ENCODE results near the gene OR56A4. TPM values are rescaled to one million over a fixed set of nuclear protein-coding genes. Genes with fewer than 3 reads are reported as not detected.

OR56A4 gene, protein sequence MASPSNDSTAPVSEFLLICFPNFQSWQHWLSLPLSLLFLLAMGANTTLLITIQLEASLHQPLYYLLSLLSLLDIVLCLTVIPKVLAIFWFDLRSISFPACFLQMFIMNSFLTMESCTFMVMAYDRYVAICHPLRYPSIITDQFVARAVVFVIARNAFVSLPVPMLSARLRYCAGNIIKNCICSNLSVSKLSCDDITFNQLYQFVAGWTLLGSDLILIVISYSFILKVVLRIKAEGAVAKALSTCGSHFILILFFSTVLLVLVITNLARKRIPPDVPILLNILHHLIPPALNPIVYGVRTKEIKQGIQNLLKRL
- 1 to 10 TPM in 1 of 4 donors, under 1 TPM in 1, not detected in 2; 0.51 to 2.3 TPM for total RNA-seq

DNA sequence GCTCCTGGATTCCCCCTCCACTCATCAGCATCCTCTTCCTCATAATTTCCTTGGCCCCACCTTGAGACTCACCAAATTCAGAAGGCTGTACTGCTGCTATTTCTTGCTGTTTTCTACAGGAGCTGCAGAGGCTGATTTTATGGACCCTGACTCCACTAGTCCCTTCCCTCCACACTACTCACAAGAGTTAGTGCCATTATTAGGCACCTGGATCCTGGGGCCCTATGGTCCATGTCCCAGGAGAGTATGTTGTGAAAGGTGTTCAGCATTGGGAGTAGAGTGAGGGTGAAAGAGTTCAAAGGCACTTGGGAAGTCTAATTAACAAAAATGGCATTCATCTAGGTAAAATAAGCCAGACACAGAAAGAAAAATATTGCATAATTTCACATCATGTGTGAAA is at the start of gene OR56A4:
Gene OR56A4, minus strand, starts transcription at position 101 of the 400 bp plus-strand sequence. CDS start 3,954 bp downstream, outside the sequence.
- Histone ChIP-seq H3K27me3 (peaks cover 7% of the 10 kb centered on the region), H3K36me3 (no peaks in the 10 kb centered on the region), H3K4me3 (no peak within 1 kb of the TSS), H3K27ac (no peak within 1 kb of the TSS), H3K4me1 (no peaks in the 10 kb centered on the region), H3K9me3 (no peaks in the 10 kb centered on the region)
- TF ChIP-seq POLR2A (IDR thresholded peaks at IDR 0.05): no peak
- no peak for DNase-seq (ENCODE audit: low spot score in 2 of 2)

DNA sequence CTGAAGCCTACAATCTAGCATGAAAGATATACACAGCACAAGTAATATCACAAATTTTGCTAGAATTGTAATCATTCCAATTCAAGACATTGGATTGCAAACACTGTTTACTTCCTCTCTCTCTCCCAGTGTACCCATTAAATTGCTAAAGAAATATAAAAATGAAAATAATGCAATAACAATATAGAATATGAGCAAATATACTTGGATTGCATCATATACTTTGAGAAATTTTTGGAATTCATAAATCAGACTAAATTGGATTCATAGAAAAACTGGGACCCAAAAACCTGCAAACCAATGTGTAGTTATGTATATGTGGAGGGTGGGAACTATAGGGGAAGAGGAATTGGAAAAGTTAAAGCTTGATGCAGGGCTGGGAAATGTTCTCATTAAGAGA is 48.8 kb upstream of the OR56A4 start:
- TF ChIP-seq, protein P1, sequence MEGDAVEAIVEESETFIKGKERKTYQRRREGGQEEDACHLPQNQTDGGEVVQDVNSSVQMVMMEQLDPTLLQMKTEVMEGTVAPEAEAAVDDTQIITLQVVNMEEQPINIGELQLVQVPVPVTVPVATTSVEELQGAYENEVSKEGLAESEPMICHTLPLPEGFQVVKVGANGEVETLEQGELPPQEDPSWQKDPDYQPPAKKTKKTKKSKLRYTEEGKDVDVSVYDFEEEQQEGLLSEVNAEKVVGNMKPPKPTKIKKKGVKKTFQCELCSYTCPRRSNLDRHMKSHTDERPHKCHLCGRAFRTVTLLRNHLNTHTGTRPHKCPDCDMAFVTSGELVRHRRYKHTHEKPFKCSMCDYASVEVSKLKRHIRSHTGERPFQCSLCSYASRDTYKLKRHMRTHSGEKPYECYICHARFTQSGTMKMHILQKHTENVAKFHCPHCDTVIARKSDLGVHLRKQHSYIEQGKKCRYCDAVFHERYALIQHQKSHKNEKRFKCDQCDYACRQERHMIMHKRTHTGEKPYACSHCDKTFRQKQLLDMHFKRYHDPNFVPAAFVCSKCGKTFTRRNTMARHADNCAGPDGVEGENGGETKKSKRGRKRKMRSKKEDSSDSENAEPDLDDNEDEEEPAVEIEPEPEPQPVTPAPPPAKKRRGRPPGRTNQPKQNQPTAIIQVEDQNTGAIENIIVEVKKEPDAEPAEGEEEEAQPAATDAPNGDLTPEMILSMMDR (IDR thresholded peaks at IDR 0.05): no peak
- TF ChIP-seq EP300 (IDR thresholded peaks at IDR 0.05): no peak
- no peak for TF ChIP-seq POLR2AphosphoS5 (IDR thresholded peaks at IDR 0.05)
- TF ChIP-seq POLR2A (IDR thresholded peaks at IDR 0.05): no peak
- no peaks in the 10 kb centered on the region for H3K4me1 ChIP-seq
- H3K36me3 ChIP-seq: no peaks in the 10 kb centered on the region
- no peaks in the 10 kb centered on the region for H3K9me3 ChIP-seq
- no peaks in the 10 kb centered on the region for H3K27me3 ChIP-seq
- DNase-seq (ENCODE audit: low spot score in 2 of 2): no peak
- H3K27ac ChIP-seq: no peak overlapping the region
- no peak overlapping the region for H3K4me3 ChIP-seq

DNA sequence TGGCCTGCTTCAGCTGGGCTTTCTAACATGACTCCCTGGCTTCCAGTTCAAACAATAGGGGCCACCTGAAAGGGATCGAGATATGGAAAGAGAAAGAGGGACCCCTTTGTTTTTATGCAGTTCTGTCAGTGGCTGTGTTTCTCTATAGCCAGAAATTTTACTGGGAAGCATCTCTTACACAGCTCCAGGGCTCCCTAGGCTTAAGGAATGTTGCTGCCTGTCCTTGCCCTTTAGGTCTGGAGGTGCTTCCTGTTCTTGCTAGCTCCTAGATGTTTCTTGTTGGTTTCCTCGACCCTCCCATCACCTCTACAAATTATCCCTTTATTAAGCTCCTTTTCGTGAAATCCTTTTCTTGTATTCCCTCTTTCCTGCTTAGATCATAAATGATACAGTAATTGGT is 45.6 kb upstream of the OR56A4 start:
- no peak overlapping the region for H3K27ac ChIP-seq
- H3K4me3 ChIP-seq: no peak overlapping the region
- H3K36me3 ChIP-seq: no peaks in the 10 kb centered on the region
- DNase-seq (ENCODE audit: low spot score in 2 of 2): no peak
- no peaks in the 10 kb centered on the region for H3K4me1 ChIP-seq
- H3K27me3 ChIP-seq: no peaks in the 10 kb centered on the region
- WGBS: 67% methylated on average over 3 of the region's 3 CpGs
- TF ChIP-seq POLR2A (IDR thresholded peaks at IDR 0.05): no peak
- TF ChIP-seq, protein P1 (IDR thresholded peaks at IDR 0.05): no peak
- no peaks in the 10 kb centered on the region for H3K9me3 ChIP-seq

DNA sequence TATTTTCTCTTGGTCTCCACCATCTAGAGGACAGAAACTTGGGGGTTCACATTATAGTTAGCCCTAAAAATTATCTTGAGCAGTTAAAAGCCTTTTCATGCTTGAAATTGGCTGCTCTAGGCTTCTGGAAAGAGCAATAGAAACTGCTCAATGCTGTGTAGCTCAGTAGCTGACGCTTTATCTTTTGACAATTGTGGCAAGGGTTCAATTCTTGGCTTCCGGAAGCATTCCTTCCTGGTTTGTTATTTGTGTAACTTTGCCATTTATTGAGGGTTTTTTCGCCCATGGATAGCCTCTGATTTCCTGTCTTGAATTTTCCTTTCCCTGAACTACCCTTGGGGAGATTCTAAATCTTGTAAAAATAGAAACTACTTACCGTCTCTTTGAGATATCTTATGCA is 34.1 kb upstream of the OR56A4 start:
- H3K9me3 ChIP-seq: no peaks in the 10 kb centered on the region
- WGBS: 37% methylated on average over 4 of the region's 4 CpGs
- no peaks in the 10 kb centered on the region for H3K27me3 ChIP-seq
- H3K27ac ChIP-seq: no peak overlapping the region
- DNase-seq (ENCODE audit: low spot score in 2 of 2): no peak
- no peaks in the 10 kb centered on the region for H3K36me3 ChIP-seq
- H3K4me1 ChIP-seq: no peaks in the 10 kb centered on the region
- H3K4me3 ChIP-seq: no peak overlapping the region
- TF ChIP-seq POLR2A (IDR thresholded peaks at IDR 0.05) (no peak), POLR2AphosphoS5 (IDR thresholded peaks at IDR 0.05) (no peak), EP300 (IDR thresholded peaks at IDR 0.05) (no peak)
- TF ChIP-seq, protein P1 (IDR thresholded peaks at IDR 0.05): no peak

DNA sequence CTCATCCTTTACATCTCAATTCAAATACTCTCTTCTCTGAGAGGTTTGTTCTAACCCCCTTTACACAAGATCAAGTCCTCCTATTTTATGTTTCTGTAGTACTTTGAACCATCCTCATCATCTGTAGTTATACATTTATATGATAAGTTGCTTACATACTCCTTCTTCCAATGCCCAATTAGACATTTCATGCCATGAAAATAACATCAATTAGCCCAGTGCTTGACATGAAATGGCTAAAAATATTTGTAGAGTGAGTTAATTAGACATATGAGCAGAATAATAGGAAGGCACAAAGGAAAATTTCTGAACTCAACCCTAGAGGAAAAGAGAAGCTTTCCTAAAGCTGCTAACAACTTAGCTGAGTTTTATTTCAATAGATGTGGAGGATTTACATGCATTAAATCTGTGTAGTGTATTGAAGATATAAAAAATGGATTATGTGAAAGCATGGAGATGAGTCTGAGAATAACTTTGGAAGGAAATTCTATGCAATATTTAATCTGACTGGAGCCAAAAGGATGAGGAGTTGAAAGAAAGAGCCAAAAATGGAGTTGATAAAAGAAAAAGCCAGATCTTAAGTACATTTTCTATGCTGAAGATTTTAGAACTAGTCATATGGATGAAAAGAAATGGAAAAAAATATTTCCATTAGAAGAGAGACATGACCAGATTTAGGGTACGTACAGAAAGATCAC is 24.1 kb upstream of the OR56A4 start, which contains the start of gene OR56A1:
Gene OR56A1, minus strand, starts transcription at position 51 of the 698 bp plus-strand sequence. CDS start 3,066 bp downstream, outside the sequence.
- Histone ChIP-seq H3K4me1 (no peaks in the 10 kb centered on the region), H3K27ac (no peak within 1 kb of the TSS), H3K36me3 (no peaks in the 10 kb centered on the region), H3K4me3 (no peak within 1 kb of the TSS), H3K9me3 (no peaks in the 10 kb centered on the region), H3K27me3 (peaks cover 12% of the 10 kb centered on the region)
- no peak for DNase-seq (ENCODE audit: low spot score in 2 of 2)
- WGBS: 84% methylated on average over 1 of the region's 1 CpG
- TF ChIP-seq POLR2AphosphoS5 (IDR thresholded peaks at IDR 0.05): no peak
- TF ChIP-seq POLR2A (IDR thresholded peaks at IDR 0.05): no peak
- TF ChIP-seq, protein P1 (IDR thresholded peaks at IDR 0.05): no peak
- no peak for TF ChIP-seq EP300 (IDR thresholded peaks at IDR 0.05)

Measured in suprapubic skin (tissue), 4 donors.